ENCODE results near the gene SH3PXD2B.

DNA sequence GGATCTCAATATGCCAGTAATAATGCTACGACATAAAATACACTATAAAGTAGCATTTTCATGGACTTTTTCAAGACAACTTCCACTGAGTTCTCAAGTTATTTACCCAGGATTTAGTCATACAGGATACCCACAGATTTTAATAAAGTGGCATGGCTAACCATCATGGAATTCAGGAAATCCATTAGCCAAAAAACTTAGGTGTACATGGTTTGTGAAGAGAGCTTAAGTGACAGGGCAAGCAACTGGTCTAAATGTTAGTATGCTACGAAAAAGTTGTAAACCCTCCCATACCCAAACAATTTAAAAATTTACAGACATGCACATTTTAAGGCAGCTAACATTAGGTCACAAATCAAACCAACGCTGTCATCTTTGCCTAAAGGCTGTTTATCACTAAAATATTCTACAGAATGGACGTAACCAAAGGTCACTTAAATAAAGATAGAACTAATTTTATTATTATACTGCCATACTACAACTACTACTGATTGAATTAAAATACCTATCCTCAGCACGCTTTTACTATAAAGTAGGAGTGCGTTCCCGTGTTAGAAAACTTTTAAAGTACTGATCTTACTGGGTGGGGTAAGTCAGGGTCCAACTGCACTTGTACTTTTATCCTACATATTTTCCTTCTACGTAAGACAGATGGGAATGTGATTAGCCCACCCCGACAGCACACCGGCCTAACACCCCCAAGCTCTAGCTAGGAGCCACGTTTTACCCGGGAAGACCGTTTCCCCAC is 171.9 kb downstream of the SH3PXD2B start:
- TF ChIP-seq, protein P1, sequence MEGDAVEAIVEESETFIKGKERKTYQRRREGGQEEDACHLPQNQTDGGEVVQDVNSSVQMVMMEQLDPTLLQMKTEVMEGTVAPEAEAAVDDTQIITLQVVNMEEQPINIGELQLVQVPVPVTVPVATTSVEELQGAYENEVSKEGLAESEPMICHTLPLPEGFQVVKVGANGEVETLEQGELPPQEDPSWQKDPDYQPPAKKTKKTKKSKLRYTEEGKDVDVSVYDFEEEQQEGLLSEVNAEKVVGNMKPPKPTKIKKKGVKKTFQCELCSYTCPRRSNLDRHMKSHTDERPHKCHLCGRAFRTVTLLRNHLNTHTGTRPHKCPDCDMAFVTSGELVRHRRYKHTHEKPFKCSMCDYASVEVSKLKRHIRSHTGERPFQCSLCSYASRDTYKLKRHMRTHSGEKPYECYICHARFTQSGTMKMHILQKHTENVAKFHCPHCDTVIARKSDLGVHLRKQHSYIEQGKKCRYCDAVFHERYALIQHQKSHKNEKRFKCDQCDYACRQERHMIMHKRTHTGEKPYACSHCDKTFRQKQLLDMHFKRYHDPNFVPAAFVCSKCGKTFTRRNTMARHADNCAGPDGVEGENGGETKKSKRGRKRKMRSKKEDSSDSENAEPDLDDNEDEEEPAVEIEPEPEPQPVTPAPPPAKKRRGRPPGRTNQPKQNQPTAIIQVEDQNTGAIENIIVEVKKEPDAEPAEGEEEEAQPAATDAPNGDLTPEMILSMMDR (IDR thresholded peaks at IDR 0.05): no peak
- no peak for TF ChIP-seq POLR2A (IDR thresholded peaks at IDR 0.05)

Measured in right lobe of liver (tissue), 4 donors.